Endothelial cell of umbilical vein (primary cell): ENCODE results near the gene KY. TPM values are rescaled to one million over a fixed set of nuclear protein-coding genes. Genes with fewer than 3 reads are reported as not detected.

Experiments
- BruUV-seq: library from RNA; stranded (reverse); fragments of 400-500 nt; replicated peaks from 2 replicates; lab custom pipeline; 2021; lab: Mats Ljungman, UMichigan
- CTCF ChIA-PET: fragments of 300-600, 350-600 bp; sonication (Branson Sonifier 250); formaldehyde crosslinking; loops from one replicate; lab custom pipeline; 2021; ENCODE audit warnings: antibody characterized with exemption, inconsistent platforms; lab: Charles Lee
- POLR2A ChIA-PET: fragments of 300-600, 350-600 bp; sonication (Branson Sonifier 250); formaldehyde crosslinking; loops from one replicate; lab custom pipeline; 2021; ENCODE audit warnings: antibody characterized with exemption, inconsistent platforms; lab: Charles Lee
- DNase-seq: peaks from one replicate; pipeline ENCODE4 v3.0.0-alpha.2; 2011; ENCODE audit warnings: low read depth, low spot score
- FAIRE-seq: peaks from 2 replicates; lab custom pipeline; 2011; peaks lifted over from hg19 to GRCh38; lab: Jason Lieb, UNC
- H2AFZ ChIP-seq: 2 replicates; pipeline ENCODE4 v1.6.0; 2012; ENCODE audit warnings: low read depth, low read length, control low read depth, inconsistent platforms
- H3K27ac ChIP-seq: 2 replicates; pipeline ENCODE4 v1.5.1; 2011; ENCODE audit warnings: low read depth, mild to moderate bottlenecking, control low read depth, low read length, moderate library complexity; ENCODE audit not compliant: insufficient read depth
- H3K27me3 ChIP-seq, 2 experiments: 2 replicates each; pipeline versions ENCODE4 v1.6.0 to v1.6.1; 2011; ENCODE audit warnings: low read length in 2 of 2, mixed read lengths in 1 of 2; ENCODE audit not compliant: control insufficient read depth in 2 of 2, insufficient read depth in 2 of 2
- H3K36me3 ChIP-seq, 2 experiments: 2 replicates in 1 of 2; 3 replicates in 1 of 2; pipeline ENCODE4 v1.5.1; 2011; ENCODE audit warnings: low read length in 2 of 2, mild to moderate bottlenecking in 1 of 2, moderate library complexity in 1 of 2; ENCODE audit not compliant: control insufficient read depth in 2 of 2, insufficient read depth in 2 of 2; ENCODE audit errors: extremely low read depth in 1 of 2
- H3K4me1 ChIP-seq: 3 replicates; pipeline ENCODE4 v1.5.1; 2011; ENCODE audit warnings: mild to moderate bottlenecking, low read length; ENCODE audit not compliant: control insufficient read depth, insufficient read depth; ENCODE audit errors: extremely low read depth
- H3K4me2 ChIP-seq: 2 replicates; pipeline ENCODE4 v1.6.1; 2011; ENCODE audit warnings: low read length, control low read depth, mixed read lengths; ENCODE audit not compliant: insufficient read depth
- H3K4me3 ChIP-seq, 3 experiments: fragments of 200-600 bp in 1 of 3; sonication (generic), shearing (Covaris generic) in 1 of 3; replicated peaks in 1 of 3; 2 replicates each; pipeline ENCODE4 v1.5.1; 2011 to 2016; ENCODE audit warnings: control low read depth in 3 of 3, low read length in 3 of 3, mild to moderate bottlenecking in 2 of 3, inconsistent platforms in 1 of 3, low read depth in 1 of 3, moderate library complexity in 1 of 3; ENCODE audit not compliant: insufficient read depth in 1 of 3
- H3K79me2 ChIP-seq: 2 replicates; pipeline ENCODE4 v1.6.0; 2012; ENCODE audit warnings: low read length, inconsistent platforms; ENCODE audit not compliant: control insufficient read depth, insufficient read depth
- H3K9ac ChIP-seq: replicated peaks from 2 replicates; pipeline ENCODE3; 2011; ENCODE audit warnings: low read length, control low read depth; ENCODE audit not compliant: insufficient read depth; ENCODE audit errors: extremely low read depth
- H3K9me1 ChIP-seq: replicated peaks from 3 replicates; pipeline ENCODE4 v1.6.0; 2011; ENCODE audit warnings: mild to moderate bottlenecking, low read length; ENCODE audit not compliant: control insufficient read depth, insufficient read depth; ENCODE audit errors: extremely low read depth
- H3K9me3 ChIP-seq: replicated peaks from 2 replicates; pipeline ENCODE4 v1.5.1; 2012; ENCODE audit warnings: low read length, inconsistent platforms; ENCODE audit not compliant: control insufficient read depth, insufficient read depth
- H4K20me1 ChIP-seq: replicated peaks from 2 replicates; pipeline ENCODE3; 2011; ENCODE audit warnings: mild to moderate bottlenecking, low read length; ENCODE audit not compliant: control insufficient read depth, insufficient read depth; ENCODE audit errors: extremely low read depth
- EZH2 ChIP-seq: IDR thresholded peaks from 2 replicates; pipeline ENCODE4 v1.6.1; 2012; ENCODE audit warnings: borderline replicate concordance, low read depth, mild to moderate bottlenecking, moderate library complexity, low read length, inconsistent platforms; ENCODE audit not compliant: severe bottlenecking
- FOS ChIP-seq: IDR thresholded peaks from 2 replicates; pipeline ENCODE4 v1.6.1; 2011; ENCODE audit warnings: mild to moderate bottlenecking, low read length, moderate library complexity, borderline replicate concordance; ENCODE audit not compliant: insufficient read depth
- GATA2 ChIP-seq: IDR thresholded peaks from 2 replicates; pipeline ENCODE4 v1.7.0; 2011; ENCODE audit warnings: low read depth, mild to moderate bottlenecking, moderate library complexity, mixed read lengths, low read length; ENCODE audit not compliant: insufficient read length, insufficient read depth
- JUN ChIP-seq: IDR thresholded peaks from 2 replicates; pipeline ENCODE4 v1.6.1; 2011; ENCODE audit warnings: borderline replicate concordance, low read depth; ENCODE audit not compliant: insufficient read length, insufficient read depth
- MYC ChIP-seq: IDR thresholded peaks from one replicate; pipeline ENCODE4 v1.6.1; 2011; ENCODE audit warnings: mild to moderate bottlenecking, low read depth, low read length
- POLR2A ChIP-seq: IDR thresholded peaks from 2 replicates; pipeline ENCODE4 v1.6.1; 2012; ENCODE audit warnings: low read depth, mild to moderate bottlenecking, control low read depth, low read length
- POLR2AphosphoS5 ChIP-seq: IDR thresholded peaks from 2 replicates; pipeline ENCODE4 v1.6.1; 2012; ENCODE audit warnings: low read depth, mild to moderate bottlenecking, control low read depth, low read length, moderate library complexity; ENCODE audit not compliant: insufficient read depth
- dilution Hi-C: fragments of 300-500 bp; cut with MboI; formaldehyde crosslinking; loops from one replicate; pipeline ENCODE4 v1.15.0; 2019; ENCODE audit warnings: low sequenced_read_pairs; ENCODE audit not compliant: extremely low pct_ligation_motif_present
- intact Hi-C: fragments of 100-400 bp; cut with micrococcal nuclease; formaldehyde crosslinking; loops from one replicate; pipeline ENCODE4 v1.10.0; 2022
- polyA plus RNA-seq, 4 experiments: library from polyadenylated mRNA; depleted of rRNA in 3 of 4; stranded (reverse) in 3 of 4; unstranded in 1 of 4; fragments of >200 nt; gene quantifications; 2 replicates each; pipeline versions ENCODE4 v1.2.1 to v1.2.3, GENCODE V29; 2011 to 2012; ENCODE audit warnings: missing spikeins in 1 of 4
- total RNA-seq: library from RNA; stranded (reverse); gene quantifications from 2 replicates; pipeline ENCODE4 v1.2.3, GENCODE V29; 2021
- TF ChIP-seq, protein P1 (sequence below): IDR thresholded peaks from 2 replicates; pipeline ENCODE4 v1.6.1; 2011; ENCODE audit not compliant: insufficient read depth, insufficient read length
- TF ChIP-seq, protein P2 (sequence below), 2 donors: IDR thresholded peaks; 1 replicate in 1 of 2; 2 replicates in 1 of 2; pipeline ENCODE4 v1.5.1; 2011; ENCODE audit warnings: low read length in 2 of 2, mild to moderate bottlenecking in 2 of 2, moderate library complexity in 2 of 2, control low read depth in 1 of 2, inconsistent platforms in 1 of 2, low read depth in 1 of 2; ENCODE audit not compliant: insufficient read depth in 1 of 2; ENCODE audit errors: extremely low read depth in 1 of 2

KY gene
- total and polyA plus RNA-seq, 2 donors (not counting 3 experiments of a cell fraction or from before 2014, with no cell fraction given): not detected

DNA sequence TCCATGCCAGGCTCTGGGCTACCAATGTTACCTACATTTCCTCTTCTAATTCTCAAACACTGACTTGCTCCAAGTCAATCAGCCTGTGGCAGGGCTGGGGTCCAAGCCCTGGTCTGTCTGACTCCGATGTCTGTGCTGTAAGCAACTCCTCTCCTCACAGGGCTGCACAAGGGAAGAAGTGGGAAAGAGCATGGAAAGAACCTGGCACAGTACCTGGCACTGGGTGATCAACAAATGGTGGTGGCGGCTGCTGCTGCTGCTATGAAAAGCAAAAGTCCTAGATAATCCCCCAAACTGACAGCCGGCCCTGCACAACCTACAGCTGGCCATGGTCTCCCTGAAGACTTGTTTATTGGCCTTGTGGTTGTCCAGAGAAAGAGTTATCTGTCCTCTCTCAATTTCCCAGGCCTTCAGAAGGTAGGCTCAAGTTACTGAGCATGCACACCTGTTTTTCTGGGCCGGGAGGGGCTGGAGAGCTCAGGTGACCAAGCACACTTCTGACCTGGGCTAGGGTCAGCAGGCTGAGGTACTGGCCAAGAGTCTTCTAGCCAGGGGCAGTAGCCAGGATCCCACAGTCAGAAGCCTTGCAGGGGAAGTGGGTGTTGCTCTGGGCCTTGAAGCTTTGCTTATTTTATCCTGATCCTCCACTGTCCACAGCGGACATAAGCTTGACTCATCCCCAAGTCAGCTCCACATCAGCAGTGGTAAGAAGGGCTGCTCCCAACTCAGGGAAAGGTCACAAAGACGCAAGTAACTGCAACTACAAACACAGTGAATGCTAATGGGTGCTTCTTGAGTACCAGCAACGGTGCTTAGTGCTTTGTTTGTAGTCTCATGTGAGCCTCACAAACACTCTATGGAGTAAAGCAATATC, 35.3 kb upstream of the KY start:
- no peak overlapping the region for H2AFZ ChIP-seq
- ChIA-PET CTCF (no interaction called here), POLR2A (no interaction called here)
- H3K9ac ChIP-seq: no peak overlapping the region
- dilution Hi-C loops (no loop called here), intact Hi-C loops (no loop called here)
- no peak overlapping the region for H3K27ac ChIP-seq
- H3K9me3 ChIP-seq: no peaks in the 10 kb centered on the region
- H3K36me3 ChIP-seq: no peaks in the 10 kb centered on the region
- no peak overlapping the region for H3K4me3 ChIP-seq
- no peaks in the 10 kb centered on the region for H3K4me1 ChIP-seq
- no peaks in the 10 kb centered on the region for H3K27me3 ChIP-seq
- H3K9me1 ChIP-seq: no peaks in the 10 kb centered on the region
- no peak for DNase-seq
- no peaks in the 10 kb centered on the region for H3K79me2 ChIP-seq
- TF ChIP-seq FOS (no peak), JUN (no peak), POLR2A (no peak), EZH2 (no peak), POLR2AphosphoS5 (no peak), GATA2 (no peak), MYC (no peak)
- TF ChIP-seq, protein P1, sequence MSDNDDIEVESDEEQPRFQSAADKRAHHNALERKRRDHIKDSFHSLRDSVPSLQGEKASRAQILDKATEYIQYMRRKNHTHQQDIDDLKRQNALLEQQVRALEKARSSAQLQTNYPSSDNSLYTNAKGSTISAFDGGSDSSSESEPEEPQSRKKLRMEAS: no peak
- TF ChIP-seq, protein P2, sequence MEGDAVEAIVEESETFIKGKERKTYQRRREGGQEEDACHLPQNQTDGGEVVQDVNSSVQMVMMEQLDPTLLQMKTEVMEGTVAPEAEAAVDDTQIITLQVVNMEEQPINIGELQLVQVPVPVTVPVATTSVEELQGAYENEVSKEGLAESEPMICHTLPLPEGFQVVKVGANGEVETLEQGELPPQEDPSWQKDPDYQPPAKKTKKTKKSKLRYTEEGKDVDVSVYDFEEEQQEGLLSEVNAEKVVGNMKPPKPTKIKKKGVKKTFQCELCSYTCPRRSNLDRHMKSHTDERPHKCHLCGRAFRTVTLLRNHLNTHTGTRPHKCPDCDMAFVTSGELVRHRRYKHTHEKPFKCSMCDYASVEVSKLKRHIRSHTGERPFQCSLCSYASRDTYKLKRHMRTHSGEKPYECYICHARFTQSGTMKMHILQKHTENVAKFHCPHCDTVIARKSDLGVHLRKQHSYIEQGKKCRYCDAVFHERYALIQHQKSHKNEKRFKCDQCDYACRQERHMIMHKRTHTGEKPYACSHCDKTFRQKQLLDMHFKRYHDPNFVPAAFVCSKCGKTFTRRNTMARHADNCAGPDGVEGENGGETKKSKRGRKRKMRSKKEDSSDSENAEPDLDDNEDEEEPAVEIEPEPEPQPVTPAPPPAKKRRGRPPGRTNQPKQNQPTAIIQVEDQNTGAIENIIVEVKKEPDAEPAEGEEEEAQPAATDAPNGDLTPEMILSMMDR (IDR thresholded peaks at IDR 0.05; ENCODE audit: extremely low read depth in 1 of 2, insufficient read depth in 1 of 2, low read depth in 1 of 2, low read length in 2 of 2): no peak
- FAIRE-seq: no peak
- BruUV-seq: no TSS peak
- H4K20me1 ChIP-seq: no peaks in the 10 kb centered on the region
- no peak overlapping the region for H3K4me2 ChIP-seq
